NT2/D1 (cell line): Measurements from ENCODE around the gene PAPOLA.

ENCODE experiments used
- DNase-seq: peaks from one replicate; pipeline ENCODE4 v3.0.0-alpha.2; 2011; ENCODE audit warnings: low read depth, low spot score
- H3K27me3 ChIP-seq: 2 replicates; pipeline ENCODE4 v1.6.0; 2011; ENCODE audit warnings: mild to moderate bottlenecking; ENCODE audit not compliant: insufficient read length, insufficient read depth
- H3K36me3 ChIP-seq: 2 replicates; pipeline ENCODE4 v1.6.1; 2011; ENCODE audit warnings: mild to moderate bottlenecking, low read length, mixed read lengths; ENCODE audit not compliant: insufficient read depth, insufficient read length
- H3K4me1 ChIP-seq: 2 replicates; pipeline ENCODE4 v1.5.1; 2011; ENCODE audit not compliant: insufficient read depth, insufficient read length
- H3K4me3 ChIP-seq: 2 replicates; pipeline ENCODE4 v1.5.1; 2011; ENCODE audit warnings: low read depth; ENCODE audit not compliant: insufficient read length
- H3K9ac ChIP-seq: 2 replicates; pipeline ENCODE4 v1.6.0; 2011; ENCODE audit warnings: low read depth; ENCODE audit not compliant: insufficient read length
- H3K9me3 ChIP-seq: 2 replicates; pipeline ENCODE4 v1.5.1; 2011; ENCODE audit warnings: mild to moderate bottlenecking, low read length; ENCODE audit not compliant: insufficient read depth
- SUZ12 ChIP-seq: IDR thresholded peaks from 2 replicates; pipeline ENCODE4 v1.6.1; 2011; ENCODE audit not compliant: insufficient read length, insufficient read depth; ENCODE audit errors: extremely low read depth
- YY1 ChIP-seq: IDR thresholded peaks from 2 replicates; pipeline ENCODE4 v1.6.1; 2011; ENCODE audit not compliant: insufficient read length, insufficient read depth
- ZNF274 ChIP-seq: IDR thresholded peaks from 2 replicates; pipeline ENCODE4 v1.6.1; 2011; ENCODE audit warnings: mild to moderate bottlenecking, low read depth, low read length

Gene PAPOLA

GRCh38 chr14:96512122-96512521 is 9.9 kb downstream of the PAPOLA start:
- no peaks in the 10 kb centered on the region for H3K9me3 ChIP-seq
- H3K27me3 ChIP-seq, result no peaks in the 10 kb centered on the region
- peaks cover 3% of the 10 kb centered on the region for H3K4me1 ChIP-seq
- no peak for DNase-seq
- H3K4me3 ChIP-seq, result no peak overlapping the region
- H3K36me3 ChIP-seq, result no peaks in the 10 kb centered on the region
- H3K9ac ChIP-seq, result no peak overlapping the region
- no peak for TF ChIP-seq SUZ12
- TF ChIP-seq ZNF274, result no peak
- no peak for TF ChIP-seq YY1

GRCh38 chr14:96512602-96513397 is 10.6 kb downstream of the PAPOLA start:
- no peaks in the 10 kb centered on the region for H3K36me3 ChIP-seq
- H3K4me1 ChIP-seq, result peaks cover 3% of the 10 kb centered on the region
- no peak overlapping the region for H3K4me3 ChIP-seq
- DNase-seq, result no peak
- H3K9ac ChIP-seq, result no peak overlapping the region
- no peaks in the 10 kb centered on the region for H3K27me3 ChIP-seq
- no peaks in the 10 kb centered on the region for H3K9me3 ChIP-seq
- TF ChIP-seq SUZ12, result no peak
- no peak for TF ChIP-seq ZNF274

- Histone ChIP-seq H3K36me3 (no peaks in the 10 kb centered on the region), H3K9ac (no peak overlapping the region), H3K27me3 (no peaks in the 10 kb centered on the region), H3K9me3 (no peaks in the 10 kb centered on the region), H3K4me3 (no peak overlapping the region), H3K4me1 (no peaks in the 10 kb centered on the region)
- no peak for DNase-seq
- TF ChIP-seq SUZ12, result no peak
- no peak for TF ChIP-seq ZNF274
- TF ChIP-seq YY1, result no peak
Measured at GRCh38 chr14:96514694-96515093, 12.5 kb downstream of the PAPOLA start.

GRCh38 chr14:96515731-96516130 is 13.5 kb downstream of the PAPOLA start:
- Histone ChIP-seq H3K9me3 (no peaks in the 10 kb centered on the region), H3K36me3 (peaks cover 3% of the 10 kb centered on the region), H3K9ac (no peak overlapping the region), H3K4me3 (no peak overlapping the region), H3K4me1 (no peaks in the 10 kb centered on the region), H3K27me3 (no peaks in the 10 kb centered on the region)
- TF ChIP-seq ZNF274 (no peak), YY1 (no peak), SUZ12 (no peak)
- no peak for DNase-seq

GRCh38 chr14:96516351-96516750 is 14.2 kb downstream of the PAPOLA start:
- Histone ChIP-seq H3K4me3 (no peak overlapping the region), H3K9ac (no peak overlapping the region), H3K4me1 (no peaks in the 10 kb centered on the region), H3K9me3 (no peaks in the 10 kb centered on the region), H3K27me3 (no peaks in the 10 kb centered on the region), H3K36me3 (peaks cover 7% of the 10 kb centered on the region)
- no peak for TF ChIP-seq SUZ12
- TF ChIP-seq ZNF274, result no peak
- TF ChIP-seq YY1, result no peak
- DNase-seq, result no peak

GRCh38 chr14:96519970-96520369 is 17.8 kb downstream of the PAPOLA start:
- no peak for DNase-seq
- H3K9ac ChIP-seq, result no peak overlapping the region
- H3K36me3 ChIP-seq, result peaks cover 34% of the 10 kb centered on the region
- TF ChIP-seq SUZ12 (no peak), YY1 (no peak), ZNF274 (no peak)
- no peaks in the 10 kb centered on the region for H3K4me1 ChIP-seq
- H3K9me3 ChIP-seq, result no peaks in the 10 kb centered on the region
- no peaks in the 10 kb centered on the region for H3K27me3 ChIP-seq
- no peak overlapping the region for H3K4me3 ChIP-seq

GRCh38 chr14:96525452-96525851 is 23.3 kb downstream of the PAPOLA start:
- Histone ChIP-seq H3K36me3 (peaks cover 79% of the 10 kb centered on the region), H3K9me3 (no peaks in the 10 kb centered on the region), H3K4me1 (no peaks in the 10 kb centered on the region), H3K27me3 (no peaks in the 10 kb centered on the region), H3K9ac (no peak overlapping the region), H3K4me3 (no peak overlapping the region)
- DNase-seq, result no peak
- no peak for TF ChIP-seq SUZ12
- no peak for TF ChIP-seq ZNF274
- no peak for TF ChIP-seq YY1
